Esophagus squamous epithelium (tissue), 4 donors: ENCODE results near the gene SESN3.

Source experiments
- CTCF ChIP-seq, 6 experiments: fragments of 450-650 bp in 4 of 6; fragments of 200-600 bp in 2 of 6; sonication (generic) in 2 of 6; IDR thresholded peaks; one replicate each; pipeline ENCODE4 v1.5.1; 2016 to 2019; ENCODE audit warnings: antibody characterized with exemption in 6 of 6, mild to moderate bottlenecking in 4 of 6, moderate library complexity in 4 of 6
- POLR2A ChIP-seq, 4 donors: fragments of 450-650 bp; IDR thresholded peaks; one replicate each; pipeline ENCODE4 v1.6.1; 2017; ENCODE audit warnings: antibody characterized with exemption in 4 of 4, mild to moderate bottlenecking in 4 of 4, moderate library complexity in 3 of 4

GRCh38 chr11:95156133-95156721 is 74.8 kb downstream of the SESN3 start:
- TF ChIP-seq CTCF (IDR thresholded peaks at IDR 0.05) (no peak), POLR2A (IDR thresholded peaks at IDR 0.05) (no peak)
